Gastroesophageal sphincter (tissue), 4 donors: ENCODE results near the gene CDK9. TPM values are rescaled to one million over a fixed set of nuclear protein-coding genes. Genes with fewer than 3 reads are reported as not detected.

Experiments
- ATAC-seq: fragments of 150-250 bp; one replicate; pipeline ENCODE4 v1.9.1; 2016; ENCODE audit warnings: mild to moderate bottlenecking, moderate library complexity
- H3K27ac ChIP-seq, 4 donors: fragments of 200-600 bp; sonication (generic) in 3 of 4; 1 replicate in 3 of 4; 2 replicates in 1 of 4; pipeline ENCODE4 v1.5.1; 2016 to 2019
- H3K27me3 ChIP-seq: fragments of 200-600 bp; sonication (generic); one replicate; pipeline ENCODE4 v1.5.1; 2019
- H3K36me3 ChIP-seq, 2 donors: fragments of 200-600 bp; sonication (generic); one replicate each; pipeline ENCODE4 v1.5.1; 2019; ENCODE audit warnings: control low read depth in 1 of 2
- H3K4me1 ChIP-seq, 3 donors: fragments of 200-600 bp; sonication (generic); 1 replicate in 2 of 3; 2 replicates in 1 of 3; pipeline ENCODE4 v1.5.1; 2016 to 2019; ENCODE audit warnings: control low read depth in 2 of 3
- H3K4me3 ChIP-seq, 2 donors: fragments of 200-600 bp; sonication (generic); one replicate each; pipeline ENCODE4 v1.5.1; 2019; ENCODE audit warnings: mild to moderate bottlenecking in 1 of 2, moderate library complexity in 1 of 2
- H3K9me3 ChIP-seq, 3 donors: fragments of 200-600 bp; sonication (generic); one replicate each; pipeline ENCODE4 v1.5.1; 2017 to 2019; ENCODE audit warnings: control low read depth in 2 of 3
- CTCF ChIP-seq, 4 experiments: fragments of 200-600 bp in 2 of 4; fragments of 450-650 bp in 2 of 4; sonication (generic) in 1 of 4; IDR thresholded peaks; one replicate each; pipeline ENCODE4 v1.5.1; 2017 to 2019; ENCODE audit warnings: antibody characterized with exemption in 4 of 4, mild to moderate bottlenecking in 2 of 4, moderate library complexity in 2 of 4
- EP300 ChIP-seq: sonication (generic); formaldehyde crosslinking; IDR thresholded peaks from one replicate; pipeline ENCODE4 v1.6.1; 2017; ENCODE audit warnings: antibody characterized with exemption, mild to moderate bottlenecking
- POLR2A ChIP-seq, 2 donors: fragments of 450-650 bp; IDR thresholded peaks; one replicate each; pipeline ENCODE4 v1.6.1; 2017; ENCODE audit warnings: antibody characterized with exemption in 2 of 2, mild to moderate bottlenecking in 2 of 2, moderate library complexity in 1 of 2
- POLR2AphosphoS5 ChIP-seq: sonication (generic); formaldehyde crosslinking; IDR thresholded peaks from one replicate; pipeline ENCODE4 v1.6.1; 2017; ENCODE audit warnings: antibody characterized with exemption
- WGBS, 2 donors: methylation state at CpG; one replicate each; pipeline ENCODE4 v1.1.5; 2018; ENCODE audit warnings: low coverage in 1 of 2; 5-methylcytosine and 5-hydroxymethylcytosine counted together
- total RNA-seq, 4 donors: library from RNA; depleted of rRNA; stranded (reverse); fragments of >200 nt; gene quantifications; one replicate each; pipeline ENCODE4 v1.1.0, GENCODE V29; 2016

Gene CDK9
- total RNA-seq, 4 donors from 2014 or later = 81.8 to 92.8 (median 86.5) TPM

GRCh38 chr9:127793093-127793708, 7.4 kb downstream of the CDK9 start:
- H3K27ac ChIP-seq = peak overlapping the region in 2 of 4 donors; percentile 27 to 41
- H3K36me3 ChIP-seq = peaks cover 0 to 60% of the 10 kb centered on the region in 2 donors
- no peak for ATAC-seq
- no peak for TF ChIP-seq EP300
- H3K4me3 ChIP-seq = no peak overlapping the region
- no peaks in the 10 kb centered on the region for H3K9me3 ChIP-seq
- 44 to 64% methylated on average over 5 to 7 of the region's 8 CpGs for WGBS, 2 donors
- peaks cover 0 to 50% (median 7%) of the 10 kb centered on the region in 3 donors for H3K4me1 ChIP-seq
- H3K27me3 ChIP-seq = no peaks in the 10 kb centered on the region

GRCh38 chr9:127794001-127794791, 8.4 kb downstream of the CDK9 start:
- no peak overlapping the region for H3K4me3 ChIP-seq
- peaks cover 0 to 50% of the 10 kb centered on the region in 2 donors for H3K36me3 ChIP-seq
- no peak for TF ChIP-seq CTCF (IDR thresholded peaks at IDR 0.05)
- ATAC-seq = no peak
- peaks cover 0 to 40% (median 7%) of the 10 kb centered on the region in 3 donors for H3K4me1 ChIP-seq
- H3K9me3 ChIP-seq = no peaks in the 10 kb centered on the region
- WGBS, 2 donors = 60 to 100% methylated on average over 1 to 4 of the region's 14 CpGs
- H3K27me3 ChIP-seq = no peaks in the 10 kb centered on the region
- peak overlapping the region in 3 of 4 donors; percentile 19 to 48 (median 26) for H3K27ac ChIP-seq

- Histone ChIP-seq H3K36me3 (peaks cover 0 to 29% of the 10 kb centered on the region in 2 donors), H3K27me3 (no peaks in the 10 kb centered on the region), H3K4me3 (no peak overlapping the region), H3K27ac (peak overlapping the region in 1 of 4 donors; percentile 36), H3K4me1 (peaks cover 0 to 28% (median 7%) of the 10 kb centered on the region in 3 donors), H3K9me3 (no peaks in the 10 kb centered on the region)
- 49 to 100% methylated on average over 1 to 6 of the region's 8 CpGs for WGBS, 2 donors
- peak; percentile 64 for ATAC-seq
- TF ChIP-seq CTCF (IDR thresholded peaks at IDR 0.05) = no peak
- no peak for TF ChIP-seq POLR2AphosphoS5
- TF ChIP-seq POLR2A (IDR thresholded peaks at IDR 0.05) = no peak
- no peak for TF ChIP-seq EP300
Observed at GRCh38 chr9:127796225-127796813, 10.5 kb downstream of the CDK9 start.

GRCh38 chr9:127796852-127797370, 11.1 kb downstream of the CDK9 start:
- no peaks in the 10 kb centered on the region for H3K9me3 ChIP-seq
- 33 to 48% methylated on average over 9 to 11 of the region's 11 CpGs for WGBS, 2 donors
- ATAC-seq = no peak
- peaks cover 0 to 34% (median 12%) of the 10 kb centered on the region in 3 donors for H3K4me1 ChIP-seq
- H3K4me3 ChIP-seq = no peak overlapping the region
- H3K27ac ChIP-seq = peak overlapping the region in 1 of 4 donors; percentile 36
- TF ChIP-seq CTCF (IDR thresholded peaks at IDR 0.05) (no peak), EP300 (no peak), POLR2A (IDR thresholded peaks at IDR 0.05) (no peak), POLR2AphosphoS5 (no peak)
- peaks cover 0 to 23% of the 10 kb centered on the region in 2 donors for H3K36me3 ChIP-seq
- no peaks in the 10 kb centered on the region for H3K27me3 ChIP-seq

GRCh38 chr9:127801955-127802575, 16.2 kb downstream of the CDK9 start:
- Histone ChIP-seq H3K9me3 (no peaks in the 10 kb centered on the region), H3K27ac (peak overlapping the region; percentile 76 to 97 (median 92)), H3K36me3 (peaks cover 0 to 21% of the 10 kb centered on the region in 2 donors), H3K27me3 (no peaks in the 10 kb centered on the region), H3K4me3 (peak overlapping the region; percentile 63 to 74), H3K4me1 (peaks cover 0 to 39% (median 19%) of the 10 kb centered on the region in 3 donors)
- 15 to 16% methylated on average over 8 to 9 of the region's 10 CpGs for WGBS, 2 donors
- TF ChIP-seq POLR2AphosphoS5 (peak; percentile 72), EP300 (no peak), CTCF (IDR thresholded peaks at IDR 0.05) (peak in 2 of 4 experiments; percentile 16 to 37)
- peak; percentile 50 for ATAC-seq
